ENCODE data around the gene DNAJC13. TPM values are rescaled to one million over a fixed set of nuclear protein-coding genes. Genes with fewer than 3 reads are reported as not detected.

Gene DNAJC13
- total RNA-seq, 2 experiments from 2014 or later, result 22.8 to 42.7 TPM

GRCh38 chr3:132542577-132542976 is 125.3 kb downstream of the DNAJC13 start:
- no peak overlapping the region for H3K4me3 ChIP-seq (ENCODE audit: low read depth, low read length, poor library complexity, severe bottlenecking)

GRCh38 chr3:132543011-132543739 is 125.9 kb downstream of the DNAJC13 start:
- no peak overlapping the region for H3K4me3 ChIP-seq (ENCODE audit: low read depth, low read length, poor library complexity, severe bottlenecking)
- TF ChIP-seq EZH2phosphoT487 (IDR thresholded peaks at IDR 0.05; ENCODE audit: borderline replicate concordance, low read depth, low read length) (no peak), CTCF (conservative IDR thresholded peaks at IDR 0.05; ENCODE audit: low read length) (no peak)
- H3K4me2 ChIP-seq (ENCODE audit: low read length), result no peak overlapping the region
- H3K27ac ChIP-seq (ENCODE audit: low read depth, low read length, poor library complexity, severe bottlenecking), result no peak overlapping the region
- BruUV-seq (replicated peaks), result no TSS peak
- ChIA-PET POLR2A (interaction anchor here (0.6 to 1.0 kb wide), 4 partner anchors 9 to 126 kb away, joined by 3 read pairs; partner anchors contain the start of gene DNAJC13), CTCF (ENCODE audit: unreplicated experiment) (no interaction called here)
- H3K79me2 ChIP-seq (ENCODE audit: insufficient read depth, low read depth, low read length), result no peaks in the 10 kb centered on the region
- H2AFZ ChIP-seq (ENCODE audit: low read length), result no peak overlapping the region
- no peaks in the 10 kb centered on the region for H3K4me1 ChIP-seq (ENCODE audit: insufficient read depth, low read length, poor library complexity, severe bottlenecking)
- no peaks in the 10 kb centered on the region for H4K20me1 ChIP-seq (ENCODE audit: insufficient read depth, low read length)
- H3K9me3 ChIP-seq (ENCODE audit: low read length), result peaks cover 6% of the 10 kb centered on the region; the same call in 1 of the 2 replicates
- H3K36me3 ChIP-seq (ENCODE audit: insufficient read depth, low read length), result peaks cover 23% of the 10 kb centered on the region
- DNase-seq (ENCODE audit: low spot score), result no peak
- intact Hi-C loops (cut with micrococcal nuclease; ENCODE audit: unreplicated experiment), result no loop called here
- H3K9me2 ChIP-seq (ENCODE audit: insufficient read depth, low read length), result no peaks in the 10 kb centered on the region

More at GRCh38 chr3:132542577-132542976, 125.3 kb downstream of the DNAJC13 start:
- intact Hi-C loops (cut with micrococcal nuclease; ENCODE audit: unreplicated experiment), result no loop called here
- no peaks in the 10 kb centered on the region for H3K9me2 ChIP-seq (ENCODE audit: insufficient read depth, low read length)
- no peak overlapping the region for H2AFZ ChIP-seq (ENCODE audit: low read length)
- ChIA-PET CTCF (ENCODE audit: unreplicated experiment) (no interaction called here), POLR2A (interaction anchor here (0.6 to 1.0 kb wide), 3 partner anchors 9 to 96 kb away, joined by 3 read pairs; no protein-coding TSS in a partner anchor)
- H3K36me3 ChIP-seq (ENCODE audit: insufficient read depth, low read length), result peaks cover 28% of the 10 kb centered on the region
- no peaks in the 10 kb centered on the region for H3K9me3 ChIP-seq (ENCODE audit: low read length)
- BruUV-seq (replicated peaks), result no TSS peak
- no peak overlapping the region for H3K4me2 ChIP-seq (ENCODE audit: low read length)
- DNase-seq (ENCODE audit: low spot score), result no peak
- H3K79me2 ChIP-seq (ENCODE audit: insufficient read depth, low read depth, low read length), result no peaks in the 10 kb centered on the region
- no peak overlapping the region for H3K27ac ChIP-seq (ENCODE audit: low read depth, low read length, poor library complexity, severe bottlenecking)
- H3K4me1 ChIP-seq (ENCODE audit: insufficient read depth, low read length, poor library complexity, severe bottlenecking), result no peaks in the 10 kb centered on the region
- H4K20me1 ChIP-seq (ENCODE audit: insufficient read depth, low read length), result no peaks in the 10 kb centered on the region
- TF ChIP-seq CTCF (conservative IDR thresholded peaks at IDR 0.05; ENCODE audit: low read length) (no peak), EZH2phosphoT487 (IDR thresholded peaks at IDR 0.05; ENCODE audit: borderline replicate concordance, low read depth, low read length) (no peak)

DNA sequence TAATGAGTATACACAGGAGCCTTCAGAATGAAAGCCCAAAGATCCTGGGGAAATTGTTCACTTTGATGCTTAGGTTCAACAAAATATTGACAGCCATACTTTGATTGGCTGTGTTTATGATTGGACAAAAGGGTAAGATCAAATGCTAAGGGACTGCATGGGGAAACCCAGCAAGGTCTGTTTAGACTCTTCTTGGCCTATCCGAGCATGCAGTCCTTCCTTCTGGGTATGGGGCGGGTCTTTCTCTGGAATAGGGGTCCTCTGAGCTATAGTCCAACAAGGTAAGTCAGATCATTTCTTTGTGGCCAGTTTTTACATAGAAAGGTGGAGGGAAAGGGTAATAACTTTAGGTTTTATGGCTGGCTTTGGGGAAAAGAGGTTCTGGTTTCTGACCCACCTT is 126.8 kb downstream of the DNAJC13 start:
- H4K20me1 ChIP-seq (ENCODE audit: insufficient read depth, low read length), result no peaks in the 10 kb centered on the region
- no peaks in the 10 kb centered on the region for H3K4me1 ChIP-seq (ENCODE audit: insufficient read depth, low read length, poor library complexity, severe bottlenecking)
- no peak overlapping the region for H3K4me3 ChIP-seq (ENCODE audit: low read depth, low read length, poor library complexity, severe bottlenecking)
- H3K9me2 ChIP-seq (ENCODE audit: insufficient read depth, low read length), result no peaks in the 10 kb centered on the region
- H3K9me3 ChIP-seq (ENCODE audit: low read length), result peaks cover 9% of the 10 kb centered on the region; the same call in 1 of the 2 replicates
- peaks cover 14% of the 10 kb centered on the region; the same call in 1 of the 2 replicates for H3K36me3 ChIP-seq (ENCODE audit: insufficient read depth, low read length)
- TF ChIP-seq CTCF (conservative IDR thresholded peaks at IDR 0.05; ENCODE audit: low read length) (no peak), EZH2phosphoT487 (IDR thresholded peaks at IDR 0.05; ENCODE audit: borderline replicate concordance, low read depth, low read length) (no peak)
- DNase-seq (ENCODE audit: low spot score), result no peak
- no peak overlapping the region for H3K4me2 ChIP-seq (ENCODE audit: low read length)
- ChIA-PET POLR2A (interaction anchor here (0.8 kb wide), 1 partner anchor 127 kb away, joined by 3 read pairs; the partner anchor contains the start of gene DNAJC13), CTCF (ENCODE audit: unreplicated experiment) (no interaction called here)
- H3K27ac ChIP-seq (ENCODE audit: low read depth, low read length, poor library complexity, severe bottlenecking), result no peak overlapping the region
- H3K79me2 ChIP-seq (ENCODE audit: insufficient read depth, low read depth, low read length), result no peaks in the 10 kb centered on the region
- intact Hi-C loops (cut with micrococcal nuclease; ENCODE audit: unreplicated experiment), result no loop called here
- no peak overlapping the region for H2AFZ ChIP-seq (ENCODE audit: low read length)
- BruUV-seq (replicated peaks), result no TSS peak

Data from OCI-LY7 (cell line).